ENCODE results near the gene CHRNA4. TPM values are rescaled to one million over a fixed set of nuclear protein-coding genes. Genes with fewer than 3 reads are reported as not detected.

CHRNA4 gene
- total RNA-seq, 1 experiment from 2014 or later: 2.4 TPM

- POLR2A ChIA-PET: no interaction called here
- H3K4me1 ChIP-seq (ENCODE audit: control insufficient read depth, insufficient read depth, low read length): no peaks in the 10 kb centered on the region
- no TSS peak for BruUV-seq (replicated peaks)
- in situ Hi-C loops (cut with HindIII; ENCODE audit: low pct_unique_long_range_greater_than_20kb, low sequenced_read_pairs) (no loop called here), intact Hi-C loops (cut with micrococcal nuclease; ENCODE audit: unreplicated experiment) (no loop called here)
- no peak overlapping the region for H3K27ac ChIP-seq (ENCODE audit: low read length)
- CTCF ChIA-PET: no interaction called here
- TF ChIP-seq CTCF (IDR thresholded peaks at IDR 0.05) (no peak), POLR2AphosphoS5 (IDR thresholded peaks at IDR 0.05; ENCODE audit: low read depth, low read length) (no peak), SIN3A (IDR thresholded peaks at IDR 0.05; ENCODE audit: borderline replicate concordance, insufficient read depth, low read depth, low read length) (no peak), REST (IDR thresholded peaks at IDR 0.05; ENCODE audit: insufficient read depth in 1 of 2, low read depth in 2 of 2, low read length in 1 of 2) (no peak), TCF7L2 (IDR thresholded peaks at IDR 0.05; ENCODE audit: low read depth, low read length) (no peak)
- H3K27me3 ChIP-seq (ENCODE audit: control insufficient read depth, insufficient read depth, low read length): no peaks in the 10 kb centered on the region
- no peak overlapping the region for H3K4me3 ChIP-seq (ENCODE audit: low read depth in 2 of 2, low read length in 2 of 2)
- DNase-seq (ENCODE audit: low read depth, low spot score): no peak
- no peaks in the 10 kb centered on the region for H3K36me3 ChIP-seq (ENCODE audit: control insufficient read depth, insufficient read depth, low read length)
- no peak for ATAC-seq
- H3K9me3 ChIP-seq (ENCODE audit: control insufficient read depth, insufficient read depth, low read depth, low read length): no peaks in the 10 kb centered on the region
These were observed 10.4 kb downstream of the CHRNA4 start for GRCh38 chr20:63350597-63351325.

- CTCF ChIA-PET: no interaction called here
- in situ Hi-C loops (cut with HindIII; ENCODE audit: low pct_unique_long_range_greater_than_20kb, low sequenced_read_pairs): no loop called here
- DNase-seq (ENCODE audit: low read depth, low spot score) (no peak), ATAC-seq (no peak)
- intact Hi-C loops (cut with micrococcal nuclease; ENCODE audit: unreplicated experiment): no loop called here
- Histone ChIP-seq H3K27me3 (ENCODE audit: control insufficient read depth, insufficient read depth, low read length) (no peaks in the 10 kb centered on the region), H3K4me1 (ENCODE audit: control insufficient read depth, insufficient read depth, low read length) (no peaks in the 10 kb centered on the region), H3K9me3 (ENCODE audit: control insufficient read depth, insufficient read depth, low read depth, low read length) (no peaks in the 10 kb centered on the region), H3K27ac (ENCODE audit: low read length) (no peak overlapping the region), H3K4me3 (ENCODE audit: low read depth in 2 of 2, low read length in 2 of 2) (no peak overlapping the region), H3K36me3 (ENCODE audit: control insufficient read depth, insufficient read depth, low read length) (no peaks in the 10 kb centered on the region)
- POLR2A ChIA-PET: no interaction called here
- TF ChIP-seq POLR2AphosphoS5 (IDR thresholded peaks at IDR 0.05; ENCODE audit: low read depth, low read length): no peak
- TF ChIP-seq REST (IDR thresholded peaks at IDR 0.05; ENCODE audit: insufficient read depth in 1 of 2, low read depth in 2 of 2, low read length in 1 of 2): no peak
- no peak for TF ChIP-seq SIN3A (IDR thresholded peaks at IDR 0.05; ENCODE audit: borderline replicate concordance, insufficient read depth, low read depth, low read length)
- no peak for TF ChIP-seq CTCF (IDR thresholded peaks at IDR 0.05)
- no peak for TF ChIP-seq TCF7L2 (IDR thresholded peaks at IDR 0.05; ENCODE audit: low read depth, low read length)
- no TSS peak for BruUV-seq (replicated peaks)
These were observed 11.0 kb downstream of the CHRNA4 start for GRCh38 chr20:63350196-63350595.
